Suppressor macrophage treated with lipopolysaccharide for 1 hour (primary cell): ENCODE data around the gene PITX2.
"Not testable (repeated sequence)": the region's sequence is repeated elsewhere in the genome, so short reads cannot be mapped to it uniquely, and the experiment has no call there.

Experiments
- DNase-seq, 3 donors: peaks; one replicate each; pipeline ENCODE4 v3.0.0-alpha.2; 2020 to 2022

PITX2 gene

GRCh38 chr4:110609044-110609750 is 13.7 kb downstream of the PITX2 start:
- no peak for DNase-seq

- DNase-seq = no peak
Observed at GRCh38 chr4:110605077-110605476, 17.8 kb downstream of the PITX2 start.

GRCh38 chr4:110602061-110602460 is 20.8 kb downstream of the PITX2 start:
- DNase-seq = no peak

- DNase-seq = no peak
Observed at GRCh38 chr4:110597582-110597981, 25.3 kb downstream of the PITX2 start.

GRCh38 chr4:110596431-110596830 is 26.4 kb downstream of the PITX2 start:
- no peak for DNase-seq

GRCh38 chr4:110595583-110595982 is 27.3 kb downstream of the PITX2 start:
- DNase-seq = no peak

GRCh38 chr4:110589297-110589696 is 33.6 kb downstream of the PITX2 start:
- no peak for DNase-seq

- DNase-seq = no peak
Observed at GRCh38 chr4:110587666-110588285, 35.1 kb downstream of the PITX2 start.

GRCh38 chr4:110586131-110586850 is 36.6 kb downstream of the PITX2 start:
- DNase-seq = peak in 2 of 3 donors; percentile 2 to 10

GRCh38 chr4:110576696-110577095 is 46.2 kb downstream of the PITX2 start:
- DNase-seq = not testable (repeated sequence)
